Activated T-cell treated with anti-CD3 and anti-CD28 coated beads, Interleukin-2, amount 50 U/mL, for 1 hour (primary cell): Measurements from ENCODE around the gene PURA.

Experiments used
- DNase-seq: peaks from one replicate; pipeline ENCODE4 v3.0.0-alpha.2; 2020

Gene PURA

GRCh38 chr5:140113699-140114263 lies at the start of gene PURA:
PURA (plus strand) TSS chr5:140114109; CDS start chr5:140114182, 73 bp downstream.
- peak; percentile 97 for DNase-seq

DNA sequence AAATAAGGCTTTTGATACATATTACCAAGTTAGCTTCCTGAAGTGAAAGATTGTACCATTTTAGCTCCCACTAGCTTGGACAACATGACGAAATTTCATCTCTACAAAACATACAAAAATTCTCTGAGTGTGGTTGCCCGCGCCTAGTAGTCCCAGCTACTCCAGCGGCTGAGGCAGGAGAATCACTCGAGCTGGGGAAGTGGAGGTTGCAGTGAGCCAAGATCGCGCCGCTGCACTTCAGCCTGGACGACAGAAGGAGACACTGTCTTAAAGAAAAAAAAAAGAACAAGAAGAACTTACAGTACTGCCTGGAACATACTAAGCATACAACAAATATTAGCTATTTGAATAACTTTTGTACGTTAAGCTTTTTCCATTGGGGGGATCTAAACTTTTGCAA lies 41.1 kb upstream of the PURA start:
- DNase-seq = no peak

DNA sequence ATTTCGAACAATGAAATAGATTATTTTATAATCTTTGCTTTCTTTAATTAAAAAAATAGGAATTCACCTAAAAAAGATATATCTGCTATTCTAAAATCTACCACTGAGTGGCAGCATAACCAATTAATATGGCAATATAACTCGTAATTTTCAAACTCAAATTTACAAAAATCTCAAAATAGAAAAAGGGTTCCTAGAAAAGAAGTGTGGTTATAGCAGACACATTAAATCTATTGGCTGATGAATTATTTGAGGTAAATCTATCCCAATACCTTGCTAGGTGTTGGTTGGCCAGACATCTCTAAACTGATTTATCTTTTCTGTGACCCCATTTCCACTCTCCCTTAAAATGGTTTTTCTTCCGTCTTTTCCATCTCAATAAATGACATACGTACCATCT lies 40.6 kb upstream of the PURA start:
- DNase-seq = no peak

- no peak for DNase-seq
These were observed 38.5 kb upstream of the PURA start for GRCh38 chr5:140075371-140075770.

DNA sequence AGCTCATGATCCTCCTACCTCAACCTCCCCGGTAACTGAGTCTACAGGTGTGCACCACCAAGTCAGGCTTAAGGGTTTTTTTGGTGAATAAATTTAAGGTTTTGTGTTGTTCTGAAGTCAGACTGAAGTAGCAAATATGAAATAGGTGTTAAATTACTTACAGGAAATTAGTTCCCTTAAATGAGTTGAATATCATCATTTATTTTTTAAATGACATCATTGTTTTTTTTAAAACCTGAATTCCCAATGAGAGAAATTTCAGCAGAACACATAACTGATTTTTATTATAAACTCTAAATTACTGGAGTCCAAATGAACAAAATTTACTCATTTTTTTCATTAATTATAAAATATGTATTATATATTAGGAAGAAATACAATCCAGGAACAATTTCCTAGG lies 37.8 kb upstream of the PURA start:
- DNase-seq = no peak

DNA sequence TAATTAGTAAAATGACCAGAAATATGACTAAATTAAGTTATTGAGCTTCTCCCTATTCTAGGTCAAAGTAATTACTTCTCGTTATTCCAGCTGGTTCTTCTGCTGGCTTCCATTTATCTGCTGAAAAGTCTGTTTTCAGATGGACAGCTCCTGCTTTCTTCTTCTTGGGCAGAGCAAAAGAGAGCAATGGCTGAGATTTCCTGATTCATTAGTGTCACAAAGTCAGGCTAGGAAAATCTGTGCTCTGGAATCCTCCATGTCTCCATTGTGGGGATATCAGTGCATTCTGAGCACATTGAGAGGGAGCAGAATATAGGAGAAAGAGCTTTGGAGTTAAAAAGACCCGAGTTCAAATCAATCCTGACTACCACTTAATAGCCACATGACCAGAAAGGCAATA lies 37.1 kb upstream of the PURA start:
- DNase-seq = no peak

DNA sequence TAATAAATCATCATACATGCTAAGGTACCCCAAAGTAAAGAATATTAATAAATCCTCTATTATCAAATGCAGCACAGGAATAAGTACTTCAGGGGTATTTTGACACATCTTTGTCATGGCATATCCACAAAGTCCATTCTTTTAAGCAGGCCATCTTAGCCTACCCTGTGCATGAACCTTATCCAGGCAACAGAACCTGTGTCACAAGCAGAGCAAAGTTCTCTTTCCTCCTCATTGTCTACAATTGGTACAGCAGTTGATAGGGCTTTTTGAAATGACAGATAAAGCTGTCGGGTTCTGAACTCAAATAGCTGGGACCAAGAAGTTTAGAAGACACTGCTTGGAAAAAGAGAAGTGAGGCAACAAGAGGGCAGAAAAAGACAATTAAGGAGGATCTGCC lies 30.8 kb upstream of the PURA start:
- no peak for DNase-seq

DNA sequence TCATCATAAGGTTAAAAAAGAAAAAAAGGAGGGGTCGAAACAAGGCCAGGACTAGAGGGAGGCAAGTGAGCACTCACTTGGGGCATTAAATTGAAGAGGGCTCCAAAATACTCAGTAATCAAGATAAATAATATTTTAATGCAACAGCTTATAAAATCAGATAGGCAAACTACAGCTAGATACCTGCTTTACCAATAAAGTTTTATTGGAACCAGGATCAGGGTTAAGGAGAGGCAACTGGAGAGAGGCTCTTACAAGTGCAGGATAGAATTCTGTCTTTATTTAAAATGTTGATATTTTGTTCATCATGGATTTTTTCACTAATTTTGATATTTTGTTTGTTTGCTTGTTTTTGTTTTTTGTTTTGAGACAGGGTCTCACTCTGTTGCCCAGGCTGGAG lies 30.3 kb upstream of the PURA start:
- no peak for DNase-seq

GRCh38 chr5:140084541-140084940 lies 29.4 kb upstream of the PURA start:
- DNase-seq = no peak

GRCh38 chr5:140090251-140090650 lies 23.7 kb upstream of the PURA start:
- DNase-seq = no peak

GRCh38 chr5:140093179-140093578 lies 20.7 kb upstream of the PURA start:
- DNase-seq = no peak

- DNase-seq = no peak
These were observed 20.0 kb upstream of the PURA start for GRCh38 chr5:140093866-140094265.

DNA sequence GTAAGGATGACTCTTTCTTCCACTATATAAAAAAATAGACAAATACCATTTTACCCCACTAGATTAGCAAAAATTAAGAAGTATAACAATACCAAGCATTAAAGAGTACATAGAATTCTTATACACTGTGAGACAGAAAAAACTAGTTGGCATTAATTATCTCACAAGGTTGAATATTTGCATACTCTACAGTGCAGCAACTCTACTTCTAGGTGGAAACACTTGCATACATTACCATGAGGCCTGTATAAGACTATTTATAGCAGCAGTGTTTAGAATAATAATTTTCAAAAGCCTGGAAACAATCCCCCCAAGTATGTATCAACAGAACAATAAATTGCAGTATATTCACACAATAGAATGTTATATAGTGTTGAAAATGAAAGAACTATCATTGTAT lies 19.0 kb upstream of the PURA start:
- no peak for DNase-seq

DNA sequence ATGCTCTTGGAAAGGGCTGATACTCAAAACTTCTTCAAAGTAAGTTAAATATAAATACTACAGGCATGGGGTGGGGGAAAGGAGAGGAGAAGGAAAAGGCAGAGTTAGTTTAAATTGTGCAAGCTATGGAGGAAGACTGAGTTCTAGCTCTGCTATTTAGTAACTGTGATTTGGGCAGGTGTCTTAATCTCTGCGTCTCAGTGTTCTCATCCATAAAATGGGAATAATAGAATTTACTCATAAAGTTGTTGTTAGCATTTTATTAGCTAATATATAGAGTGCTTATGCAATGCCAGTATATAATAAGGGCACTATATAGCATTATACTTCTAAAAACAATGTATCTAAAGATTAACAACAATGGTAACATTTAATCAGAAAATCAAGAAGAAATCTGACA lies 12.7 kb upstream of the PURA start:
- DNase-seq = no peak

DNA sequence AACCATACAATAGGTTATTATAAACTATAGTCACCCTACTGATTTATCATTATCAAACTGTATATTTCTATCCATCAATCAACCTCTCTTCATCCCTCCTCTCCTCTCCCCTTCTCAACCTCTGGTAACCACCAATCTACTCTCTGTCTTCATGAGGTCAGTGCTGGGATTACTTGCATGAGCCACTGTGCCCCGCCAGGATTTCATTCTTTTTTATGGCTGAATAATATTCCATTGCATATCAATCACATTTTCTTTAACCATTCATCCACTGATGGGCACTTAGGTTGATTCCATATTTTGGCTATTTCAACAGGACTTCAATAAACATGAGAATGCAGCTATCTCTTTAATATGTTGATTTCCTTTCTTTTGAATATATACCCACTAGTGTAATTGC lies 10.8 kb upstream of the PURA start:
- no peak for DNase-seq

GRCh38 chr5:140104100-140104499 lies 9.8 kb upstream of the PURA start:
- no peak for DNase-seq

DNA sequence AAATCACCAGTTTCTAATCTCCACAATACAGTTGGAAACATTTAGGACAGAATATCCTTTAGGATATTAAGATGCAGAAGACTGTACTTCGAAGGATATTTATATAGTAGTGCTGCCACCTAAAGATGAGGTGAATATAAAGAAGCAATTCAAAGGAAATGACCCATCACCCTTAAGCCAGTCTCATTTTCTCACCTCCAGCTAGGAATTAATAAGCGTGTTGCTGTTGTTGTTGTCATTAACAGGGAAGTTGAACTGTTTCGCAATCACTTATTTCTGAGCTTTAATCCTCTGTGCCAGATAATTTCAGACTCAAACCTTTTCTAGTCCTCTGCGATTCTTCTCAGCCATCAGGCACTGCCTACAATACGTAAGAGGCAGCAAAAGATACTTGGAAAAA lies 7.8 kb upstream of the PURA start:
- no peak for DNase-seq

- no peak for DNase-seq
These were observed 7.1 kb upstream of the PURA start for GRCh38 chr5:140106805-140107311.

- peak; percentile 95 for DNase-seq
These were observed 6.4 kb upstream of the PURA start for GRCh38 chr5:140107312-140108092.

- DNase-seq = peak; percentile 36
These were observed 5.6 kb upstream of the PURA start for GRCh38 chr5:140108093-140109017.

DNA sequence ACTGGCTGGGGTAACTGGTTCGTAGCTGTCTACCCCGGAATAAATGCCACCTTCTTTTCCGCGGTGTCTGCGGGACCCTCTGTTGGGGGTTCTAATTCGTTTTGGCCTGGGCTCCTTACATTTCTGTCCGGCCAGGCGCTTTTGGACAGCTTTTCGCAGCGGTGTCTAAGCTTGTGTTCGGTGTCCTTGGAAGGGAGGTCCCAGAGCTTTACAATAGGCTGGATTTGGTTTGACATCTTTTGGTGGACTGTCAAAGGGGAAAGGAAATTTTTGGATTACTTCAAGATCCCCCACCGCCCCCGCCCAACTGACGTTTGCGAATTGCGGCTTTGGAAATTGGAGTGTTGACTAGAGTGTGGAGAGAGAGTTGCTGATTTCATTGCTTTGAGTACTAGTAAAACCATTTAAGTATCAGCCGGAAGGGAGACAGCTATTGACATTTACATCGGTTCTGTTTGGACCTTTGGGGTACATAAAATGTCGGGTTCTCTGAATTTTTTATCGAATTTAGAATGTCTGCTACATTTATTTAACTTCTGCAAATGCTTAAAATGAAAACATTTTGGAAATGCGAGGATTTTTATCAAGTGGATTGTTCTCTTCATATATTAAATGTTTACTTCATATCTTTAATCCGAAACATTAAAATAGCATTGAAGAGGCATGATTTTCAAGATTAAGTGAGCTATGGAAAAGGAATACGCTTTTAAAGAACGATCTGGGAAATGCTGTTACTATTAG lies 4.7 kb upstream of the PURA start:
- DNase-seq = no peak

DNA sequence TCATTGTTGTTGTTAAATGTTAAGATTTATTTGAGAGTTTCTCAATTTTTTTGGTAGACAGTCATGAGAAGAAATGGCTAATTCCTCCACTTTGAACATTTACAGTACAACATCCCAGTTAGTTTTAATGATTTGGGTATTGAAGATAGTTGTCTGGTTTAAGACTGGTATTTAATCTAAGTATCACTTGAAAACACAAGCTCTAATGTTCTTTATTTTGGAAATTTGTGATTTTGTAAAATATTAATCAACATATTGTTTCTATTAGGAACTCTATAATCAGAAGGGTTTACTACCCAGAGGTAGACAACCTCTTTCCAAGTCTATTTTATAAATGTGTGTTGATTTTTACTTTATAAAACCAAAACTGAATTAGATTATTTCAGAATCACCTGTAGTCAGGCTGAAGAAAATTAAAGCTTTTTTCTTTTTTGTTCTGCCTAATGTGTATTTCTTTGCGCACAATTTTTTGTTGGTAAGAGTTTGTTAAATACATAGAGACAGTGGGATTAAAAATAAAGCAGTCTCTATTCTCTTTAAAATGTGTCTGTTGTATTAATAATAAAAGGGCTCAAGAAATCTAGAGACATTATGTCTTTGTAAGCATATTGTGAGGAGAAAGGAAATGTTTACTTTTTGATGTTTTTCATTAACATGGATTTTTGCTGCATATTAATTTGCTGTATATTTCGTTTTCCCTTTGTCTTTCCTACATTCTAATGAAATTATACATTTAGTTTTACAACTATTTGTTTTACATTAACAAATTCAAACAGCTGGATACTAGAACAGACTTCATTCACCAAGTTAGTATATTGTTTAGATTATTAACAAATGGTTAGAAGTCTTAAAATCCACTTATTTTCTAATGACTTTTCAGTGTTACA lies 3.9 kb upstream of the PURA start:
- no peak for DNase-seq
